ENCODE results near the gene LARP4.
"Not testable (repeated sequence)": the region's sequence is repeated elsewhere in the genome, so short reads cannot be mapped to it uniquely, and the experiment has no call there.

The LARP4 gene

GRCh38 chr12:50483488-50483887, 82.8 kb downstream of the LARP4 start:
- DNase-seq (ENCODE audit: low spot score), result no peak

GRCh38 chr12:50488801-50489200, 88.1 kb downstream of the LARP4 start:
- no peak for DNase-seq (ENCODE audit: low spot score)

GRCh38 chr12:50498119-50498518, 97.4 kb downstream of the LARP4 start:
- not testable (repeated sequence) for DNase-seq (ENCODE audit: low spot score)

GRCh38 chr12:50504798-50505674, 104.4 kb downstream of the LARP4 start, which contains the start of gene DIP2B:
Gene DIP2B (plus strand): TSS chr12:50504985. CDS start chr12:50505141, 156 bp downstream.
- peak; percentile 95 for DNase-seq (ENCODE audit: low spot score)

GRCh38 chr12:50505675-50506530, 105.2 kb downstream of the LARP4 start:
- DNase-seq (ENCODE audit: low spot score), result no peak

GRCh38 chr12:50506753-50507473, 106.2 kb downstream of the LARP4 start:
- DNase-seq (ENCODE audit: low spot score), result no peak

GRCh38 chr12:50507474-50507838, 106.8 kb downstream of the LARP4 start:
- no peak for DNase-seq (ENCODE audit: low spot score)

DNA sequence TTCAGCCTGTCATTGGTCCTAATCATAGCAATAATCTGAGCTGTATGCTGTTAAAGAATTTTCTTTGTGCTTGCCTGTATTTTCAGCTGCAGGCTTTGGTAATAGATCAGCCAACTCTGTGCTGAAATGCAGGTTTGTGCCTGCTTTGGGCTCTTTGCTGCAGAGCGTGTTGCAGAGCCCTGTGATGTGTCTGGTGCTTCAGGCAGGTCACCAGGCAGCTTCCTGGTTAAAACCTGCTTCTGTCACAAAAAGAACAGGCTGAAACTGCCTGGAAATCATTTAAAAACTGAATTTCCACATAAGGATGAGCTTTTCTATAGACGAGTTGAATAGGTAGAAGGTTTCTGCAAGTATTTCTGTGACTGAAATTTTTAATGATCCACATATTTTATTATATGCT, 107.2 kb downstream of the LARP4 start:
- DNase-seq (ENCODE audit: low spot score), result no peak

DNA sequence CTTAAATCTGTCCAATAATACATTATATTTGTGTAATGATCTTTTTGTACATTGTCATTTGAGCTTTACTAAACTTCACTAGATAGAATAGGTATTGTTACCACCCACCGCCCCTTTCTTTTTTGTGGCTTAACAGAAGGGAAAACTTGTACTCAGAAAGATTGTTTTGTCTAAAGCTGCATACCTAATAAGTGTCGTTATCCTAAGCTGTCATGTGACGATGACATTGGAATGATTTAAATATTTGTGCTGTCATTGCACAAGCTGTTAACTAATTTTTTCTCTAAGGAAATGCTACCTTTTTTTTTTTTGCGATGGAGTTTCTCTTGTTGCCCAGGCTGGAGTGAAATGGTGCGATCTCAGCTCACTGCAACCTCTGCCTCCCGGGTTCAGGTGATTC, 107.7 kb downstream of the LARP4 start:
- DNase-seq (ENCODE audit: low spot score), result no peak

DNA sequence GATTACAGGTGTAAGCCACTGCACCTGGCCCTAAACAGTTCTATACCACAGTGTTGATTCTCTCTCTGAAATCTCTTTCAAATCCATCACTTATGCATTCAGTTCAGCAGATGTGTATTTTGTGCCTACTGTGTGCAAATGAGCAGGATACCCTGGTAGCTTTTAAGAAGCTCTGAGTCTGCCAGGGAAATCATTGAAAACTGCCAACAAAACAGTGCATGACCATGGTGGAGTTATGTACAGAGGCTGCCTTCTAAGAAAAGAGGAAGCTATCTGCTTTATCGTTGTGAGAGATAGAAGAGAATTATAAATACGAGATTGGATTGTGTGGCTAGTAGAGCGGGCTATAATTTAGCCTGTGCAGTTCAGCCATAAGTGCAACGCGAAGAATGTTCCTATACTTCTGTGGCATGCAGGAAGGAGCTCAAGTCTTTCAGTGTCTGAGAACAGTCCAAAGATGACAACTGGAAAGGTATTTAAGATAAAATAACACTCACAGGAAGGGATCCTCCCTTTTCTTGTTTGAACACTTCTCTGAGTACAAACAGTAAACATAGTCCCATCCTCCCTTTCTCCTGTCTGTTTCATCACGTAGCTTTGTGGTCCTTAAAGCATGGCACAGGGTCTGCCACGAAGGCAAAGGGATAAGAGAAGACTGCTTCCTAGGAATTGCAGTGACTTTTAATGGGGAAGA, 108.4 kb downstream of the LARP4 start:
- no peak for DNase-seq (ENCODE audit: low spot score)

DNA sequence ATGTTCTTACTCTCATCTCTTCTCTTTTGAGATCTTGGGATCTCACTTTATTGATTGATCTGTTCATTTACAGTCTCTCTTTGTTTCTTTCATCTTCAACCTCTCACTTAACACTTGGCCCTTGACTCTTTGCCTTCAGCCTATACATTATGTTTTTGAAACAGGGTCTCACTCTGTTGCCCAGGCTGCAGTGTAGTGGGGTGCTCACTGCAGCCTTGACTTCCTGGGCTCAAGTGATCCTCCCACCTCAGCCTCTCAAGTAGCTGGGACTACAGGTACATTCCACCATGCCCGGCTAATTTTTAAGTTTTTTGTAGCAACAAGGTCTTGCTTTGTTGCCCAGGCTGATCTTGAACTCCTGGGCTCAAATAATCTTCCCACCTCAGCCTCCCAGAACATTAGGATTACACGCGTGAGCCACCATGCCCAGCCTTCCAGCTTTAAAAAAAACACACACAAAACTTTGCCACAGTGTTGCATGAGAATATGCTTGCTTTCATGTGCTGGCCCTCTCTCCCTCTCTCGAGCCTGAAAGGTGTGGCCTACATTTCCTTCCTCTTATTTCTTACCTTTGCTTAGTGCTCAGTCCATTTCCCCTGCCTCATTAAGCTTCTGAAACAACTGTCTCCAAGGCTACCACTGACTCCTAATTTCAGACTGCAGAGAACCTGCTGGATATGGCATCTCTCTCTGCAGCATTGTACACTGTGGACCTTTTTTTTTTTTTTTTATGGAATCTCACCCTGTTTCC, 114.0 kb downstream of the LARP4 start:
- DNase-seq (ENCODE audit: low spot score), result no peak

GRCh38 chr12:50515587-50515986, 114.9 kb downstream of the LARP4 start:
- DNase-seq (ENCODE audit: low spot score), result no peak

- DNase-seq (ENCODE audit: low spot score), result no peak
These were observed 116.8 kb downstream of the LARP4 start for GRCh38 chr12:50517421-50518048.

DNA sequence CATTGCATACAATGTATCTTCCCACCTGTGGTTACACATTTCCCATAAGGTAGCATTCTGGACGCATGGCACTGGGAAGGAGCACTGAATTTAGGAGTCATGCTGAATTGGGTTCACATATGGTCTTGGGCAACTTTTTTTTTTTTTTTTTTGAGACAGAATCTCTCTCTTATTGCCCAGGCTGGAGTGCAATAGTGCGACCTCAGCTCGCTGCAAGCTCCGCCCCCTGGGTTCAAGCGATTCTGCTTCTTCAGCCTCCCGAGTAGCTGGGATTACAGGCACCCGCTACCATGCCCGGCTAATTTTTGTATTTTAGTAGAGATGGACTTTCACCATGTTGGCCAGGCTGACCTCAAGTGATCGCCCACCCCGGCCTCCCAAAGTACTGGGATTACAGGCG, 117.4 kb downstream of the LARP4 start:
- DNase-seq (ENCODE audit: low spot score), result no peak

GRCh38 chr12:50519353-50519752, 118.7 kb downstream of the LARP4 start:
- DNase-seq (ENCODE audit: low spot score), result no peak

GRCh38 chr12:50520416-50521207, 119.9 kb downstream of the LARP4 start:
- peak; percentile 45 for DNase-seq (ENCODE audit: low spot score)

DNA sequence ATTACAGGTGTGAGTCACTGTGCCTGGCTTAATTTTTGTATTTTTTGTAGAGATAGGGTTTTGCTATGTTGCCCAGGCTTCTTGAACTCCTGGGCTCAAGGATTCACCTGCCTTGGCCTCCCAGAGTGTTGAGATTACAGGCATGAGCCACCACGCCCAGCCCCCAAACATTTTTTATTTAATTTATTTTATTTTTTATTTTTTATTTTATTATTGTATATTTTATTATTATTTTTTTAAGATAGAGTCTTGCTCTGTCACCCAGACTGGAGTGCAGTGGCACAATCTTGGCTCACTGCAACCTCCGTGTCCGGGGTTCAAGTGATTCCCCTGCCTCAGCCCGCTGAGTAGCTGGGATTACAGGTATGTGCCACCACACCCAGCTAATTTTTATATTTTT, 121.1 kb downstream of the LARP4 start:
- DNase-seq (ENCODE audit: low spot score), result not testable (repeated sequence)

GRCh38 chr12:50523772-50524171, 123.1 kb downstream of the LARP4 start:
- no peak for DNase-seq (ENCODE audit: low spot score)

GRCh38 chr12:50524621-50525020, 123.9 kb downstream of the LARP4 start:
- DNase-seq (ENCODE audit: low spot score), result no peak

- no peak for DNase-seq (ENCODE audit: low spot score)
These were observed 124.7 kb downstream of the LARP4 start for GRCh38 chr12:50525422-50525821.

Data from D341Med (cell line).